Gastrocnemius medialis (tissue), 4 donors: ENCODE measurements around the gene CAMLG. TPM values are rescaled to one million over a fixed set of nuclear protein-coding genes. Genes with fewer than 3 reads are reported as not detected.
A peak's percentile ranks its signal among the peaks of the same experiment; 100 is the strongest.
"Not testable (repeated sequence)": the region's sequence is repeated elsewhere in the genome, so short reads cannot be mapped to it uniquely, and the experiment has no call there.

Experiments used
- ATAC-seq, 2 donors: fragments of 150-250 bp; one replicate each; pipeline ENCODE4 v1.9.1; 2016
- DNase-seq, 2 donors: peaks; one replicate each; pipeline ENCODE4 v3.0.0-alpha.2; 2019
- H3K27ac ChIP-seq, 4 donors: fragments of 200-600 bp; sonication (generic); 1 replicate in 1 of 4; 2 replicates in 3 of 4; pipeline ENCODE4 v1.5.1; 2016 to 2018; ENCODE audit warnings: mild to moderate bottlenecking in 2 of 4, moderate library complexity in 1 of 4
- H3K27me3 ChIP-seq, 3 donors: fragments of 200-600 bp; sonication (generic) in 2 of 3; 1 replicate in 1 of 3; 2 replicates in 2 of 3; pipeline versions ENCODE4 v1.5.1 to v1.6.0; 2016 to 2019; ENCODE audit warnings: mild to moderate bottlenecking in 1 of 3, moderate library complexity in 1 of 3
- H3K36me3 ChIP-seq, 2 donors: fragments of 200-600 bp; sonication (generic) in 1 of 2; one replicate each; pipeline ENCODE4 v1.5.1; 2017 to 2018
- H3K4me1 ChIP-seq, 2 donors: fragments of 200-600 bp; sonication (generic) in 1 of 2; one replicate each; pipeline ENCODE4 v1.5.1; 2016 to 2017; ENCODE audit warnings: mild to moderate bottlenecking in 2 of 2
- H3K4me3 ChIP-seq, 4 donors: fragments of 200-600 bp; sonication (generic) in 3 of 4; 1 replicate in 1 of 4; 2 replicates in 3 of 4; pipeline ENCODE4 v1.5.1; 2016 to 2019; ENCODE audit warnings: mild to moderate bottlenecking in 2 of 4
- H3K9me3 ChIP-seq, 3 donors: fragments of 200-600 bp; sonication (generic) in 2 of 3; 1 replicate in 1 of 3; 2 replicates in 2 of 3; pipeline ENCODE4 v1.5.1; 2016 to 2019
- CTCF ChIP-seq, 5 experiments: fragments of 450-650 bp in 3 of 5; fragments of 200-600 bp in 2 of 5; sonication (generic) in 2 of 5; IDR thresholded peaks in 4 of 5; conservative IDR thresholded peaks in 1 of 5; 1 replicate in 4 of 5; 2 replicates in 1 of 5; pipeline ENCODE4 v1.5.1; 2016 to 2019; ENCODE audit warnings: antibody characterized with exemption in 5 of 5, mild to moderate bottlenecking in 3 of 5, moderate library complexity in 3 of 5
- POLR2A ChIP-seq, 2 donors: fragments of 450-650 bp; IDR thresholded peaks; one replicate each; pipeline ENCODE4 v1.6.1; 2017; ENCODE audit warnings: antibody characterized with exemption in 2 of 2, mild to moderate bottlenecking in 2 of 2, moderate library complexity in 2 of 2
- in situ Hi-C, 4 donors: fragments of 200-750 bp; cut with MboI; loops; one replicate each; pipeline versions ENCODE4 v1.15.0 to v1.8.0; 2017; ENCODE audit warnings: low sequenced_read_pairs in 4 of 4
- intact Hi-C: fragments of 100-400 bp; cut with DNase I; formaldehyde crosslinking; loops from one replicate; pipeline ENCODE4 v1.15.1; 2023; ENCODE audit warnings: low total_unique reads
- total RNA-seq, 4 donors: library from RNA; depleted of rRNA; stranded (reverse); fragments of >200 nt; gene quantifications; one replicate each; pipeline versions ENCODE4 v1.1.0 to v1.2.3, GENCODE V29; 2016

CAMLG gene
- total RNA-seq, 4 donors from 2014 or later: 30.8 to 51.6 (median 39.2) TPM

- Histone ChIP-seq H3K27me3 (no peaks in the 10 kb centered on the region), H3K4me1 (no peaks in the 10 kb centered on the region), H3K36me3 (peaks cover 3 to 14% of the 10 kb centered on the region in 2 donors), H3K4me3 (no peak overlapping the region), H3K27ac (no peak overlapping the region), H3K9me3 (no peaks in the 10 kb centered on the region)
- ATAC-seq (no peak), DNase-seq (no peak)
- TF ChIP-seq CTCF (IDR thresholded peaks at IDR 0.05 in 4 of 5, conservative IDR thresholded peaks at IDR 0.05 in 1 of 5): no peak
- no peak for TF ChIP-seq POLR2A (IDR thresholded peaks at IDR 0.05)
- intact Hi-C loops (loop anchor here (10.0 kb wide), 1 partner anchor 375 kb away; the partner anchor contains the start of gene UBE2B), in situ Hi-C loops (no loop called here)
Observed at GRCh38 chr5:134749415-134749814, 11.1 kb downstream of the CAMLG start.

- intact Hi-C loops (loop anchor here (1.0 kb wide), 1 partner anchor 20 kb away; the partner anchor contains the start of gene CAMLG), in situ Hi-C loops (loop anchor here in 1 of 4 donors (25.0 kb wide), 1 partner anchor 154 kb away; the partner anchor contains the start of gene PCBD2)
- H3K27me3 ChIP-seq: no peaks in the 10 kb centered on the region
- H3K9me3 ChIP-seq: no peaks in the 10 kb centered on the region
- DNase-seq (no peak), ATAC-seq (peak; percentile 11 to 25)
- TF ChIP-seq CTCF (IDR thresholded peaks at IDR 0.05 in 4 of 5, conservative IDR thresholded peaks at IDR 0.05 in 1 of 5): no peak
- no peak for TF ChIP-seq POLR2A (IDR thresholded peaks at IDR 0.05)
- H3K36me3 ChIP-seq: no peaks in the 10 kb centered on the region
- H3K4me1 ChIP-seq: peaks cover 14 to 23% of the 10 kb centered on the region in 2 donors
- H3K4me3 ChIP-seq: peak overlapping the region; percentile 88 to 99 (median 94)
- peak overlapping the region; percentile 80 to 93 (median 88) for H3K27ac ChIP-seq
Observed at GRCh38 chr5:134758176-134758503, 19.8 kb downstream of the CAMLG start.

- Histone ChIP-seq H3K4me3 (peak within 1 kb of the TSS; percentile 88 to 99 (median 94)), H3K36me3 (no peaks in the 10 kb centered on the region), H3K9me3 (no peaks in the 10 kb centered on the region), H3K27ac (peak within 1 kb of the TSS; percentile 80 to 93 (median 88)), H3K27me3 (no peaks in the 10 kb centered on the region), H3K4me1 (peaks cover 20 to 29% of the 10 kb centered on the region in 2 donors)
- ATAC-seq (peak; percentile 97), DNase-seq (peak; percentile 85 to 90)
- intact Hi-C loops: loop anchor here (1.0 kb wide), 1 partner anchor 20 kb away; the partner anchor contains the start of gene CAMLG
- TF ChIP-seq POLR2A (IDR thresholded peaks at IDR 0.05): peak; percentile 70 to 82
- TF ChIP-seq CTCF (IDR thresholded peaks at IDR 0.05 in 4 of 5, conservative IDR thresholded peaks at IDR 0.05 in 1 of 5): peak; percentile 48 to 83 (median 66)
- in situ Hi-C loops: loop anchor here in 1 of 4 donors (25.0 kb wide), 1 partner anchor 154 kb away; the partner anchor contains the start of gene PCBD2
Observed at GRCh38 chr5:134758504-134759341, 20.4 kb downstream of the CAMLG start, which contains the start of gene DDX46. DDX46 (plus strand) TSS chr5:134758779; CDS start chr5:134758939, 160 bp downstream.

- H3K27ac ChIP-seq, intact Hi-C loops, H3K27me3 ChIP-seq, DNase-seq, H3K4me1 ChIP-seq, ATAC-seq, H3K4me3 ChIP-seq, H3K9me3 ChIP-seq: not testable (repeated sequence)
- in situ Hi-C loops: loop anchor here in 1 of 4 donors (25.0 kb wide), 1 partner anchor 145 kb away; the partner anchor contains the start of gene PCBD2
- peaks cover 5 to 86% of the 10 kb centered on the region in 2 donors for H3K36me3 ChIP-seq
Observed at GRCh38 chr5:134767528-134768291, 29.4 kb downstream of the CAMLG start.
